Prostate gland (tissue), 2 donors: Measurements from ENCODE around the gene PATL2. TPM values are rescaled to one million over a fixed set of nuclear protein-coding genes. Genes with fewer than 3 reads are reported as not detected.

ENCODE experiments used
- DNase-seq: peaks from one replicate; pipeline ENCODE4 v3.0.0-alpha.2; 2019; ENCODE audit warnings: low spot score
- H3K27ac ChIP-seq, 2 donors: fragments of 200-600 bp; sonication (generic); 2 replicates each; pipeline ENCODE4 v1.5.1; 2017 to 2019
- H3K27me3 ChIP-seq: fragments of 200-600 bp; sonication (generic); replicated peaks from 2 replicates; pipeline ENCODE4 v1.5.1; 2019; ENCODE audit not compliant: insufficient read depth
- H3K36me3 ChIP-seq, 2 donors: fragments of 200-600 bp; sonication (generic); 1 replicate in 1 of 2; 2 replicates in 1 of 2; pipeline versions ENCODE4 v1.5.1 to v1.8.1; 2017 to 2019
- H3K4me1 ChIP-seq: fragments of 200-600 bp; sonication (generic); replicated peaks from 2 replicates; pipeline ENCODE4 v1.5.1; 2019
- H3K4me3 ChIP-seq, 2 donors: fragments of 200-600 bp; sonication (generic); 2 replicates each; pipeline ENCODE4 v1.5.1; 2017 to 2019
- H3K9me3 ChIP-seq: fragments of 200-600 bp; sonication (generic); 2 replicates; pipeline ENCODE4 v1.5.1; 2017
- CTCF ChIP-seq, 4 experiments: fragments of 200-600 bp in 2 of 4; fragments of 450-650 bp in 2 of 4; sonication (generic) in 2 of 4; IDR thresholded peaks; 1 replicate in 3 of 4; 2 replicates in 1 of 4; pipeline ENCODE4 v1.5.1; 2016 to 2019; ENCODE audit warnings: antibody characterized with exemption in 4 of 4, mild to moderate bottlenecking in 2 of 4, moderate library complexity in 2 of 4
- POLR2A ChIP-seq: fragments of 450-650 bp; IDR thresholded peaks from one replicate; pipeline ENCODE4 v1.6.1; 2016; ENCODE audit warnings: antibody characterized with exemption, mild to moderate bottlenecking
- POLR2AphosphoS5 ChIP-seq: sonication (generic); formaldehyde crosslinking; IDR thresholded peaks from one replicate; pipeline ENCODE4 v1.6.1; 2017; ENCODE audit warnings: antibody characterized with exemption
- WGBS: methylation state at CpG from one replicate; pipeline ENCODE4 v1.1.5; 2018; 5-methylcytosine and 5-hydroxymethylcytosine counted together
- intact Hi-C: fragments of 100-400 bp; cut with DNase I; formaldehyde crosslinking; loops from one replicate; pipeline ENCODE4 v1.14.2; 2022
- small RNA-seq, 2 donors: library from RNA; depleted of rRNA; stranded (forward); fragments of <200 nt; gene quantifications; one replicate each; pipeline ENCODE3, GENCODE V24; 2016
- total RNA-seq, 2 donors: library from RNA; depleted of rRNA; stranded (reverse); fragments of >200 nt; gene quantifications; one replicate each; pipeline ENCODE4 v1.1.0, GENCODE V29; 2016

PATL2 gene
- total RNA-seq, 2 donors from 2014 or later, result 0.77 to 1.2 TPM

GRCh38 chr15:44620081-44620480 is 91.0 kb downstream of the PATL2 start:
- no peaks in the 10 kb centered on the region for H3K4me1 ChIP-seq
- H3K27me3 ChIP-seq, result no peaks in the 10 kb centered on the region
- intact Hi-C loops, result no loop called here
- peaks cover 0 to 4% of the 10 kb centered on the region in 2 donors for H3K36me3 ChIP-seq
- TF ChIP-seq CTCF (IDR thresholded peaks at IDR 0.05) (no peak), POLR2AphosphoS5 (no peak), POLR2A (no peak)
- WGBS, result 100% methylated on average over 1 of the region's 1 CpG
- H3K4me3 ChIP-seq, result no peak overlapping the region
- no peak overlapping the region for H3K27ac ChIP-seq
- DNase-seq, result no peak
- no peaks in the 10 kb centered on the region for H3K9me3 ChIP-seq

DNA sequence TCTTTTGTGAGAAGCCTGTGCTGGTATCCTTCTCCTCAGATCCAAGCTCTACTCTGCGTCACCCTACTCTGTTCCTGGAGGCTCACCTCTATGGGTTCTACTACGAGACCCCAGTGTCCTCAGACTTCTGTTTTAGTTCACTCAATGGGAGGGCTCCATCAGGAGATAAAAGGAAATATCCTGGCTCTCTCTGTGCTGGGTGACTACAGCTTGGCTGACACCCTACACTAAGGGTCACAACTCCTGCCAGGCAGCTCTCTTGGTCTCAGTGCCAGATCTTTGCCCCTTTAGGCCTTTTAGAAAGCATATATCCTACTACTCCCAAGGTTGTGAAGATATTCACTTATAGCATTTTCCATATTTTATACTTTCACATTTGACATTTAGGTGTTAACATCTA is 94.1 kb downstream of the PATL2 start:
- Histone ChIP-seq H3K4me1 (no peaks in the 10 kb centered on the region), H3K9me3 (no peaks in the 10 kb centered on the region), H3K4me3 (no peak overlapping the region), H3K36me3 (peaks cover 0 to 4% of the 10 kb centered on the region in 2 donors), H3K27ac (no peak overlapping the region), H3K27me3 (no peaks in the 10 kb centered on the region)
- WGBS, result 98% methylated on average over 2 of the region's 2 CpGs
- TF ChIP-seq POLR2AphosphoS5, result no peak
- TF ChIP-seq POLR2A, result no peak
- TF ChIP-seq CTCF (IDR thresholded peaks at IDR 0.05), result no peak
- no peak for DNase-seq
- intact Hi-C loops, result no loop called here

Small RNA genes within 50 kb of the gene (small RNA-seq; reads per million reads assigned to genes)
- 0 reads per million in 2 donors for gene RF00019

Other genes with a start within 250 kb of the PATL2 start
- gene EIF3J, start 174.2 kb downstream of the PATL2 start, total RNA-seq, result 10 to 100 TPM; 33.1 to 51.7 TPM
- 10 to 100 TPM; 86.2 to 93.7 TPM for gene SPG11, start 47.7 kb downstream of the PATL2 start, total RNA-seq
- gene B2M, start 194 bp upstream of the PATL2 start, total RNA-seq, result 1,000 to 10,000 TPM; 2,014 to 2,775 TPM
- gene TRIM69, start 25.2 kb upstream of the PATL2 start, total RNA-seq, result 10 to 100 TPM in 1 of 2 donors, 1 to 10 TPM in 1; 7.6 to 12.0 TPM
- gene TERB2, start 245.4 kb upstream of the PATL2 start, total RNA-seq, result 1 to 10 TPM in 1 of 2 donors, not detected in 1; 5.0 TPM